Mammary epithelial cell (primary cell): ENCODE results near the gene SFXN4.

Experiments
- EZH2 ChIP-seq: IDR thresholded peaks from 2 replicates; pipeline ENCODE4 v1.6.1; 2012; ENCODE audit warnings: low read length, inconsistent platforms, borderline replicate concordance
- TF ChIP-seq, protein P1 (sequence below), 2 donors: IDR thresholded peaks in 1 of 2; conservative IDR thresholded peaks in 1 of 2; 2 replicates each; pipeline ENCODE4 v1.5.1; 2011 to 2012; ENCODE audit warnings: inconsistent platforms in 2 of 2, low read length in 2 of 2, mild to moderate bottlenecking in 2 of 2, control low read depth in 1 of 2, low read depth in 1 of 2; ENCODE audit not compliant: insufficient read depth in 1 of 2; ENCODE audit errors: extremely low read depth in 1 of 2

DNA sequence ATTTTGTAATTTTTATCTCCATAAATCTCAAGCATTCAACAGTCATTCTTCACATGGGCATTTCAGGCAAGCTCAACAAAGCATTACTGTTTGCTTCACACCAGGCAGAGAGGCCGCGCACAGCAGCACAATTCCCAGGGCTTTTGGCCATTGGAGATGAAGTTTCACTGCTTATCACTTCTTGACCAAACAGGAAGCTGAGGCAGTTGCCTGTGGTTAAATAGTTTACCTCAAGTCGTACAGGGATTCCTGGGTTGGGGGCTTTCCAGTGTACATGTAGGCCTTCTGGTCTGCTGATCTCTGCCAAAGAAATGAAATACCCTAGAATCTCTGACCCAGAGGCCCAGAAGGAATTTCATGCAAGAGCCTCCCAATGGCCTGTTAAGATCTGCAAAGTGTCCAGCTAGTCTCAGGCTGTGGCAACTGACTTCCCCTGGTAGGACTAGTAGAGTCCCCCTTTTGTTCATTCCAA, 24.3 kb upstream of the SFXN4 start:
- TF ChIP-seq, protein P1, sequence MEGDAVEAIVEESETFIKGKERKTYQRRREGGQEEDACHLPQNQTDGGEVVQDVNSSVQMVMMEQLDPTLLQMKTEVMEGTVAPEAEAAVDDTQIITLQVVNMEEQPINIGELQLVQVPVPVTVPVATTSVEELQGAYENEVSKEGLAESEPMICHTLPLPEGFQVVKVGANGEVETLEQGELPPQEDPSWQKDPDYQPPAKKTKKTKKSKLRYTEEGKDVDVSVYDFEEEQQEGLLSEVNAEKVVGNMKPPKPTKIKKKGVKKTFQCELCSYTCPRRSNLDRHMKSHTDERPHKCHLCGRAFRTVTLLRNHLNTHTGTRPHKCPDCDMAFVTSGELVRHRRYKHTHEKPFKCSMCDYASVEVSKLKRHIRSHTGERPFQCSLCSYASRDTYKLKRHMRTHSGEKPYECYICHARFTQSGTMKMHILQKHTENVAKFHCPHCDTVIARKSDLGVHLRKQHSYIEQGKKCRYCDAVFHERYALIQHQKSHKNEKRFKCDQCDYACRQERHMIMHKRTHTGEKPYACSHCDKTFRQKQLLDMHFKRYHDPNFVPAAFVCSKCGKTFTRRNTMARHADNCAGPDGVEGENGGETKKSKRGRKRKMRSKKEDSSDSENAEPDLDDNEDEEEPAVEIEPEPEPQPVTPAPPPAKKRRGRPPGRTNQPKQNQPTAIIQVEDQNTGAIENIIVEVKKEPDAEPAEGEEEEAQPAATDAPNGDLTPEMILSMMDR (conservative IDR thresholded peaks at IDR 0.05 in 1 of 2, IDR thresholded peaks at IDR 0.05 in 1 of 2; ENCODE audit: extremely low read depth in 1 of 2, insufficient read depth in 1 of 2, low read depth in 1 of 2, low read length in 2 of 2): no peak
- TF ChIP-seq EZH2: no peak
